Measurements from ENCODE around the gene SASS6. TPM values are rescaled to one million over a fixed set of nuclear protein-coding genes. Genes with fewer than 3 reads are reported as not detected.

SASS6 gene
- polyA plus RNA-seq, 1 donor from 2014 or later: 6.4 TPM

DNA sequence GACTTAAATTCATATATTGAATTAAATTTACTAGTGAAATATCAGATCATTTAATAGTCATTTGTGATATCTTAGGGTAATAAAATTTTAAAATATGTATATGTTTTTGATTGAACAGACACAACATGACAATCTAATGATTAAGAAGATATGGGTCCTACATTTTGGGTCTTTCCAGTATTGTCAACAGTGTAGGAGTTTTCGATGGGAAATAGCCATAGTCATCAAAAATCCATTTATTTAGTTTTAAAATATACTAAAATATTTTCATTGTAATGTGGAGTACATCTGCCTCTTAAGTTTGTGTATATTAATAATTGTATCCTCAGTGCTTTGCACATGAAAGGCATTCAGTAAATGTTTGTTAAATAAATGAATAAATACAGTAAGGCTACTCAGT, 14.2 kb upstream of the SASS6 start:
- Histone ChIP-seq H3K4me3 (ENCODE audit: low read length) (no peak overlapping the region), H3K4me2 (ENCODE audit: low read length) (no peak overlapping the region), H3K9ac (ENCODE audit: low read length) (no peak overlapping the region), H3K9me3 (ENCODE audit: low read length) (no peaks in the 10 kb centered on the region), H3K9me2 (ENCODE audit: insufficient read depth, low read length) (no peaks in the 10 kb centered on the region), H3K27me3 (ENCODE audit: insufficient read depth, low read depth, low read length) (no peaks in the 10 kb centered on the region), H3K79me2 (replicated peaks; ENCODE audit: insufficient read depth, low read length) (no peaks in the 10 kb centered on the region), H2AFZ (ENCODE audit: low read depth, low read length) (no peak overlapping the region), H3K36me3 (ENCODE audit: insufficient read depth, low read length) (peaks cover 12% of the 10 kb centered on the region), H3F3A (ENCODE audit: insufficient read depth, low read length, poor library complexity, severe bottlenecking) (no peaks in the 10 kb centered on the region), H4K20me1 (ENCODE audit: insufficient read depth) (no peaks in the 10 kb centered on the region), H3K27ac (ENCODE audit: low read length) (no peak overlapping the region)
- TF ChIP-seq, protein P1, sequence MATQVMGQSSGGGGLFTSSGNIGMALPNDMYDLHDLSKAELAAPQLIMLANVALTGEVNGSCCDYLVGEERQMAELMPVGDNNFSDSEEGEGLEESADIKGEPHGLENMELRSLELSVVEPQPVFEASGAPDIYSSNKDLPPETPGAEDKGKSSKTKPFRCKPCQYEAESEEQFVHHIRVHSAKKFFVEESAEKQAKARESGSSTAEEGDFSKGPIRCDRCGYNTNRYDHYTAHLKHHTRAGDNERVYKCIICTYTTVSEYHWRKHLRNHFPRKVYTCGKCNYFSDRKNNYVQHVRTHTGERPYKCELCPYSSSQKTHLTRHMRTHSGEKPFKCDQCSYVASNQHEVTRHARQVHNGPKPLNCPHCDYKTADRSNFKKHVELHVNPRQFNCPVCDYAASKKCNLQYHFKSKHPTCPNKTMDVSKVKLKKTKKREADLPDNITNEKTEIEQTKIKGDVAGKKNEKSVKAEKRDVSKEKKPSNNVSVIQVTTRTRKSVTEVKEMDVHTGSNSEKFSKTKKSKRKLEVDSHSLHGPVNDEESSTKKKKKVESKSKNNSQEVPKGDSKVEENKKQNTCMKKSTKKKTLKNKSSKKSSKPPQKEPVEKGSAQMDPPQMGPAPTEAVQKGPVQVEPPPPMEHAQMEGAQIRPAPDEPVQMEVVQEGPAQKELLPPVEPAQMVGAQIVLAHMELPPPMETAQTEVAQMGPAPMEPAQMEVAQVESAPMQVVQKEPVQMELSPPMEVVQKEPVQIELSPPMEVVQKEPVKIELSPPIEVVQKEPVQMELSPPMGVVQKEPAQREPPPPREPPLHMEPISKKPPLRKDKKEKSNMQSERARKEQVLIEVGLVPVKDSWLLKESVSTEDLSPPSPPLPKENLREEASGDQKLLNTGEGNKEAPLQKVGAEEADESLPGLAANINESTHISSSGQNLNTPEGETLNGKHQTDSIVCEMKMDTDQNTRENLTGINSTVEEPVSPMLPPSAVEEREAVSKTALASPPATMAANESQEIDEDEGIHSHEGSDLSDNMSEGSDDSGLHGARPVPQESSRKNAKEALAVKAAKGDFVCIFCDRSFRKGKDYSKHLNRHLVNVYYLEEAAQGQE (IDR thresholded peaks at IDR 0.05; ENCODE audit: borderline replicate concordance): no peak
- TF ChIP-seq SMC3 (conservative IDR thresholded peaks at IDR 0.05; ENCODE audit: poor library complexity) (no peak), RAD21 (conservative IDR thresholded peaks at IDR 0.05) (no peak), EP300 (conservative IDR thresholded peaks at IDR 0.05; ENCODE audit: poor library complexity, severe bottlenecking) (no peak), MXI1 (conservative IDR thresholded peaks at IDR 0.05; ENCODE audit: poor library complexity, severe bottlenecking) (no peak)

DNA sequence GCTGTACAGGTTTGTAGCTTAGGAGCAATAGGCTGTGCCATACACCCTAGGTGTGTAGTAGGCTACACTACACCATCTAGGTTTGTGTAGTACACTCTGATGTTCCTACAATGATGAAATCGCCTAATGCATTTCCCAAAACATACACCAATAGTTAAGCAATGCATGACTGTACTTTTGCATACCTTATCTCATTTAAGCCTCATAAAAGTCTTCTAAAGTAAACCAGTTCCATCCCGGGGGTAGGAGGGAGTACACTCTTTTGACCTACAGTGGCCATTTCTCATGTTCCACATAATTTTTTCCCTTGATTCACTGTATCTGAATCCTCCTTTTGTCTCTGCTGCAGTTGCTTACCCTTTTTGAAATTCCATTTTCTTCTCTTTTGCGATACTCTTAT, 12.4 kb upstream of the SASS6 start:
- H3F3A ChIP-seq (ENCODE audit: insufficient read depth, low read length, poor library complexity, severe bottlenecking): no peaks in the 10 kb centered on the region
- no peaks in the 10 kb centered on the region for H3K79me2 ChIP-seq (replicated peaks; ENCODE audit: insufficient read depth, low read length)
- no peaks in the 10 kb centered on the region for H4K20me1 ChIP-seq (ENCODE audit: insufficient read depth)
- H3K4me2 ChIP-seq (ENCODE audit: low read length): no peak overlapping the region
- TF ChIP-seq MXI1 (conservative IDR thresholded peaks at IDR 0.05; ENCODE audit: poor library complexity, severe bottlenecking) (no peak), EZH2 (IDR thresholded peaks at IDR 0.05; ENCODE audit: borderline replicate concordance, insufficient read depth, low read length, poor library complexity, severe bottlenecking) (no peak), SMC3 (conservative IDR thresholded peaks at IDR 0.05; ENCODE audit: poor library complexity) (no peak), TAF1 (IDR thresholded peaks at IDR 0.05; ENCODE audit: low read depth) (no peak), RAD21 (conservative IDR thresholded peaks at IDR 0.05) (no peak), POLR2AphosphoS5 (IDR thresholded peaks at IDR 0.05) (no peak), EP300 (conservative IDR thresholded peaks at IDR 0.05; ENCODE audit: poor library complexity, severe bottlenecking) (no peak)
- TF ChIP-seq, protein P1 (IDR thresholded peaks at IDR 0.05; ENCODE audit: borderline replicate concordance): no peak
- TF ChIP-seq, protein P2, sequence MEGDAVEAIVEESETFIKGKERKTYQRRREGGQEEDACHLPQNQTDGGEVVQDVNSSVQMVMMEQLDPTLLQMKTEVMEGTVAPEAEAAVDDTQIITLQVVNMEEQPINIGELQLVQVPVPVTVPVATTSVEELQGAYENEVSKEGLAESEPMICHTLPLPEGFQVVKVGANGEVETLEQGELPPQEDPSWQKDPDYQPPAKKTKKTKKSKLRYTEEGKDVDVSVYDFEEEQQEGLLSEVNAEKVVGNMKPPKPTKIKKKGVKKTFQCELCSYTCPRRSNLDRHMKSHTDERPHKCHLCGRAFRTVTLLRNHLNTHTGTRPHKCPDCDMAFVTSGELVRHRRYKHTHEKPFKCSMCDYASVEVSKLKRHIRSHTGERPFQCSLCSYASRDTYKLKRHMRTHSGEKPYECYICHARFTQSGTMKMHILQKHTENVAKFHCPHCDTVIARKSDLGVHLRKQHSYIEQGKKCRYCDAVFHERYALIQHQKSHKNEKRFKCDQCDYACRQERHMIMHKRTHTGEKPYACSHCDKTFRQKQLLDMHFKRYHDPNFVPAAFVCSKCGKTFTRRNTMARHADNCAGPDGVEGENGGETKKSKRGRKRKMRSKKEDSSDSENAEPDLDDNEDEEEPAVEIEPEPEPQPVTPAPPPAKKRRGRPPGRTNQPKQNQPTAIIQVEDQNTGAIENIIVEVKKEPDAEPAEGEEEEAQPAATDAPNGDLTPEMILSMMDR (IDR thresholded peaks at IDR 0.05; ENCODE audit: poor library complexity, severe bottlenecking): no peak
- H3K4me3 ChIP-seq (ENCODE audit: low read length): no peak overlapping the region
- no peak overlapping the region for H3K27ac ChIP-seq (ENCODE audit: low read length)
- H3K9me3 ChIP-seq (ENCODE audit: low read length): no peaks in the 10 kb centered on the region
- H3K9me2 ChIP-seq (ENCODE audit: insufficient read depth, low read length): no peaks in the 10 kb centered on the region
- no peaks in the 10 kb centered on the region for H3K27me3 ChIP-seq (ENCODE audit: insufficient read depth, low read depth, low read length)
- H2AFZ ChIP-seq (ENCODE audit: low read depth, low read length): no peak overlapping the region
- peaks cover 12% of the 10 kb centered on the region for H3K36me3 ChIP-seq (ENCODE audit: insufficient read depth, low read length)
- H3K9ac ChIP-seq (ENCODE audit: low read length): no peak overlapping the region

Measured in neural cell (in vitro differentiated cells).